NOMO-1 treated with dmso at 0.1 percent for 144 hours (cell line): Measurements from ENCODE around the gene PTHLH.

Experiments used
- DNase-seq: peaks from one replicate; lab custom pipeline; 2025; ENCODE audit not compliant: unreplicated experiment; lab: John Stamatoyannopoulos, UW

Gene PTHLH

GRCh38 chr12:27972721-27973120 lies at the start of gene PTHLH:
TSS of gene PTHLH (minus strand) at chr12:27972733. CDS start at chr12:27969494, 3,239 bp downstream.
- no peak for DNase-seq

- no peak for DNase-seq
These were observed 49.2 kb upstream of the PTHLH start for GRCh38 chr12:28021704-28022103.

- DNase-seq, result no peak
These were observed 45.3 kb upstream of the PTHLH start for GRCh38 chr12:28017873-28018255.

GRCh38 chr12:28017126-28017872 lies 44.8 kb upstream of the PTHLH start:
- DNase-seq, result no peak

- no peak for DNase-seq
These were observed 42.6 kb upstream of the PTHLH start for GRCh38 chr12:28015165-28015564.

GRCh38 chr12:28014196-28014595 lies 41.7 kb upstream of the PTHLH start:
- DNase-seq, result no peak

GRCh38 chr12:28012333-28012918 lies 39.9 kb upstream of the PTHLH start:
- no peak for DNase-seq

GRCh38 chr12:28010036-28010435 lies 37.5 kb upstream of the PTHLH start:
- DNase-seq, result no peak

- DNase-seq, result no peak
These were observed 27.4 kb upstream of the PTHLH start for GRCh38 chr12:27999970-28000369.

GRCh38 chr12:27999521-27999920 lies 27.0 kb upstream of the PTHLH start:
- DNase-seq, result peak; percentile 12

GRCh38 chr12:27998658-27999057 lies 26.1 kb upstream of the PTHLH start:
- no peak for DNase-seq

- DNase-seq, result no peak
These were observed 25.6 kb upstream of the PTHLH start for GRCh38 chr12:27998170-27998569.

- DNase-seq, result no peak
These were observed 24.2 kb upstream of the PTHLH start for GRCh38 chr12:27996761-27997160.

- no peak for DNase-seq
These were observed 22.9 kb upstream of the PTHLH start for GRCh38 chr12:27995406-27995805.

GRCh38 chr12:27988594-27989233 lies 16.2 kb upstream of the PTHLH start:
- DNase-seq, result no peak

GRCh38 chr12:27987331-27987730 lies 14.8 kb upstream of the PTHLH start:
- DNase-seq, result no peak

- DNase-seq, result no peak
These were observed 11.7 kb upstream of the PTHLH start for GRCh38 chr12:27984275-27984674.

GRCh38 chr12:27982951-27983350 lies 10.4 kb upstream of the PTHLH start:
- DNase-seq, result no peak

GRCh38 chr12:27982385-27982784 lies 9.9 kb upstream of the PTHLH start:
- no peak for DNase-seq

- DNase-seq, result no peak
These were observed 9.3 kb upstream of the PTHLH start for GRCh38 chr12:27981874-27982273.

GRCh38 chr12:27979145-27979544 lies 6.6 kb upstream of the PTHLH start:
- DNase-seq, result no peak
